NB4 (cell line): ENCODE results near the gene YIPF2.

Experiments used
- CTCF ChIP-seq: IDR thresholded peaks from one replicate; pipeline ENCODE4 v1.5.1; 2012; ENCODE audit warnings: low read depth, low read length
- MYC ChIP-seq: IDR thresholded peaks from 2 replicates; pipeline ENCODE4 v1.6.1; 2011; ENCODE audit warnings: low read depth, low read length
- POLR2A ChIP-seq: IDR thresholded peaks from 2 replicates; pipeline ENCODE4 v1.6.1; 2011; ENCODE audit warnings: mild to moderate bottlenecking; ENCODE audit not compliant: insufficient read length; ENCODE audit errors: extremely low read depth

DNA sequence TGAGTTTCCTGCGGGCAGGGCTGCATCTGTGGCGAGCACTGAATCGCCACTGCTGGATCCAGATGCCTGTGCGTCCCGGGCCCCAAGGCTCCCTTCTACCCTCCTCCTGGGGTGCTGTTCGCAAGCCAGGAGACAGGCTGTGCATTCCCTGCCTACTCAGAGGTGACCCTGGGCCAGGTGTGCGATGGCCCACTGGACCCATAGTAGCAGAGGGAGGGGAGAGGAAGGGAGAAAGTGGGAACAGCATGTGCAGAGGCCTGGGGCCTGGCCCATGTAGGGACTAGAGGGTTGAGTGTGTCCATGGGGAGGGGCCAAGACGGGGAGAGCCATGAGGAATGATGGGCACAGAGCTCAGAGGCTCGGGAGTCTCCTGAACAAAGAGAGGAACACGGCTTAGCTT is 29.8 kb downstream of the YIPF2 start:
- no peak for TF ChIP-seq POLR2A
- no peak for TF ChIP-seq CTCF
- no peak for TF ChIP-seq MYC
